Right cardiac atrium (tissue), 5 donors: ENCODE measurements around the gene USP53. TPM values are rescaled to one million over a fixed set of nuclear protein-coding genes. Genes with fewer than 3 reads are reported as not detected.
"Not testable (repeated sequence)": the region's sequence is repeated elsewhere in the genome, so short reads cannot be mapped to it uniquely, and the experiment has no call there.

Experiments used
- ATAC-seq, 2 donors: fragments of 200-7000 bp; cut with Tn5 transposase; one replicate each; pipeline versions ENCODE4 v1.8.0 to v1.9.1; 2020; ENCODE audit warnings: moderate library complexity in 2 of 2, mild to moderate bottlenecking in 1 of 2
- DNase-seq, 3 donors: peaks; one replicate each; pipeline ENCODE4 v3.0.0-alpha.2; 2020
- H3K27ac ChIP-seq: one replicate; pipeline ENCODE4 v1.5.1; 2013; ENCODE audit warnings: mild to moderate bottlenecking, low read length, control low read depth, moderate library complexity
- H3K27me3 ChIP-seq: one replicate; pipeline ENCODE4 v1.6.1; 2013; ENCODE audit not compliant: control insufficient read depth, insufficient read depth
- H3K4me1 ChIP-seq: one replicate; pipeline ENCODE4 v1.6.1; 2013; ENCODE audit warnings: low read length; ENCODE audit not compliant: control insufficient read depth, insufficient read depth
- H3K4me3 ChIP-seq: one replicate; pipeline ENCODE4 v1.5.1; 2013; ENCODE audit warnings: low read length, control low read depth
- H3K9me3 ChIP-seq: one replicate; pipeline ENCODE4 v1.6.1; 2013; ENCODE audit warnings: low read length; ENCODE audit not compliant: control insufficient read depth
- WGBS: extraction: QIAGEN DNeasy Blood & Tissue Kit; methylation state at CpG from one replicate; pipeline ENCODE4 v1.1.7; 2013; 5-methylcytosine and 5-hydroxymethylcytosine counted together
- intact Hi-C, 4 donors: fragments of 100-400 bp; cut with DNase I; formaldehyde crosslinking; loops; one replicate each; pipeline versions ENCODE4 v1.11.0 to v1.14.0; 2022 to 2023
- polyA plus RNA-seq: library from polyadenylated mRNA; stranded (reverse); fragments of 200-250 nt; gene quantifications from one replicate; pipeline ENCODE4 v1.2.3, GENCODE V29; 2013
- total RNA-seq, 4 donors: library from RNA; stranded (reverse); fragmentation: NEBNext Ultra II Directional; extraction: Animal tissue kit (Norgen Biotek cat#: 25700); gene quantifications; one replicate each; pipeline ENCODE4 v1.2.1, GENCODE V29; 2021
- donor health status: healthy with polysubstance abuse.
- donor health status: DM: no; HTN: yes; CAD: no.
- donor health status: DM: no; HTN: no; CAD: no.
- donor health status: DM: no; HTN: yes; CAD: no; lungs with severe emphysema.
- donor health status: DM: yes; HTN: yes; CAD: no.

USP53 gene
- total and polyA plus RNA-seq, 5 donors: 26.5 to 62.4 (median 50.2) TPM

- ATAC-seq (no peak), DNase-seq (no peak)
- intact Hi-C loops: loop anchor here in 1 of 4 donors (10.0 kb wide), 1 partner anchor 730 kb away; no protein-coding TSS in a partner anchor
- WGBS: 76% methylated on average over 2 of the region's 2 CpGs
- H3K9me3 ChIP-seq: no peaks in the 10 kb centered on the region
- H3K4me1 ChIP-seq: no peaks in the 10 kb centered on the region
- H3K27me3 ChIP-seq: no peaks in the 10 kb centered on the region
- H3K27ac ChIP-seq: no peak overlapping the region
- no peak overlapping the region for H3K4me3 ChIP-seq
These were observed 102.5 kb downstream of the USP53 start for GRCh38 chr4:119315036-119315435.

- Histone ChIP-seq H3K4me1 (no peaks in the 10 kb centered on the region), H3K9me3 (no peaks in the 10 kb centered on the region), H3K4me3 (no peak overlapping the region), H3K27ac (no peak overlapping the region), H3K27me3 (no peaks in the 10 kb centered on the region)
- DNase-seq: no peak
- no peak for ATAC-seq
- 44% methylated on average over 2 of the region's 2 CpGs for WGBS
- intact Hi-C loops: loop anchor here in 1 of 4 donors (10.0 kb wide), 1 partner anchor 727 kb away; no protein-coding TSS in a partner anchor
These were observed 105.5 kb downstream of the USP53 start for GRCh38 chr4:119317990-119318389.

GRCh38 chr4:119321921-119322687 is 109.6 kb downstream of the USP53 start, which contains the start of gene FABP2:
Gene FABP2 (minus strand): TSS chr4:119322138. CDS start chr4:119322102, 36 bp downstream.
- Histone ChIP-seq H3K9me3 (no peaks in the 10 kb centered on the region), H3K27ac (no peak within 1 kb of the TSS), H3K4me1 (no peaks in the 10 kb centered on the region), H3K27me3 (no peaks in the 10 kb centered on the region), H3K4me3 (no peak within 1 kb of the TSS)
- DNase-seq: no peak
- intact Hi-C loops: no loop called here
- no peak for ATAC-seq
- WGBS: 85% methylated on average over 6 of the region's 6 CpGs

- no peaks in the 10 kb centered on the region for H3K9me3 ChIP-seq
- 74% methylated on average over 2 of the region's 2 CpGs for WGBS
- intact Hi-C loops: no loop called here
- H3K4me3 ChIP-seq: no peak overlapping the region
- H3K27ac ChIP-seq: no peak overlapping the region
- H3K27me3 ChIP-seq: no peaks in the 10 kb centered on the region
- ATAC-seq (no peak), DNase-seq (no peak)
- no peaks in the 10 kb centered on the region for H3K4me1 ChIP-seq
These were observed 116.2 kb downstream of the USP53 start for GRCh38 chr4:119328695-119329094.

GRCh38 chr4:119329835-119330620 is 117.5 kb downstream of the USP53 start:
- Histone ChIP-seq H3K27ac (no peak overlapping the region), H3K9me3 (no peaks in the 10 kb centered on the region), H3K4me1 (no peaks in the 10 kb centered on the region), H3K27me3 (no peaks in the 10 kb centered on the region), H3K4me3 (no peak overlapping the region)
- 53% methylated on average over 2 of the region's 2 CpGs for WGBS
- no peak for DNase-seq
- peak in 1 of 2 donors; percentile 55 for ATAC-seq
- intact Hi-C loops: no loop called here

GRCh38 chr4:119336332-119336979 is 123.9 kb downstream of the USP53 start:
- H3K27ac ChIP-seq: not testable (repeated sequence)
- ATAC-seq: peak in 1 of 2 donors; percentile 73

GRCh38 chr4:119337010-119337409 is 124.5 kb downstream of the USP53 start:
- Histone ChIP-seq H3K27me3 (no peaks in the 10 kb centered on the region), H3K9me3 (no peaks in the 10 kb centered on the region), H3K27ac (no peak overlapping the region), H3K4me1 (no peaks in the 10 kb centered on the region), H3K4me3 (no peak overlapping the region)
- ATAC-seq (peak; percentile 55 to 69), DNase-seq (no peak)
- WGBS: 57% methylated on average over 1 of the region's 1 CpG
- intact Hi-C loops: no loop called here

More at GRCh38 chr4:119336332-119336979, 123.9 kb downstream of the USP53 start:
- H3K27me3 ChIP-seq, H3K4me1 ChIP-seq, H3K4me3 ChIP-seq, DNase-seq, H3K9me3 ChIP-seq, intact Hi-C loops: not testable (repeated sequence)
- WGBS: 89% methylated on average over 3 of the region's 4 CpGs

- H3K4me1 ChIP-seq, H3K9me3 ChIP-seq: not testable (repeated sequence)
These were observed 127.4 kb downstream of the USP53 start for GRCh38 chr4:119339895-119340294.

GRCh38 chr4:119343293-119343692 is 130.8 kb downstream of the USP53 start:
- H3K4me3 ChIP-seq, H3K27me3 ChIP-seq, H3K4me1 ChIP-seq, H3K9me3 ChIP-seq, DNase-seq, intact Hi-C loops, ATAC-seq, H3K27ac ChIP-seq: not testable (repeated sequence)
- WGBS: no CpG with 5 or more reads among the region's 2 CpGs

More at GRCh38 chr4:119339895-119340294, 127.4 kb downstream of the USP53 start:
- H3K27me3 ChIP-seq, H3K4me3 ChIP-seq, H3K27ac ChIP-seq, intact Hi-C loops, ATAC-seq, DNase-seq: not testable (repeated sequence)
